Motor neuron (in vitro differentiated cells): ENCODE data around the gene DUOX2. TPM values are rescaled to one million over a fixed set of nuclear protein-coding genes. Genes with fewer than 3 reads are reported as not detected.

Experiments used
- ATAC-seq, 8 experiments: fragments of 200-7000 bp; cut with Tn5 transposase; replicated peaks in 6 of 8; 2 replicates each; pipeline ENCODE4 v1.8.0; 2021; ENCODE audit warnings: mild to moderate bottlenecking in 8 of 8, moderate library complexity in 8 of 8
- H3K27ac ChIP-seq, 2 donors: fragments of 250-450 bp; sonication (Bioruptor Pico); 2 replicates each; pipeline ENCODE4 v1.9.0; 2021; ENCODE audit warnings: antibody characterized with exemption in 2 of 2, mild to moderate bottlenecking in 2 of 2, moderate library complexity in 1 of 2
- H3K4me1 ChIP-seq, 2 donors: fragments of 250-450 bp; sonication (Bioruptor Pico); replicated peaks in 1 of 2; 2 replicates each; pipeline ENCODE4 v1.6.1; 2021; ENCODE audit warnings: antibody characterized with exemption in 2 of 2, mild to moderate bottlenecking in 2 of 2, moderate library complexity in 1 of 2
- H3K4me3 ChIP-seq, 5 donors: fragments of 250-450 bp; sonication (Bioruptor Pico); 2 replicates each; pipeline ENCODE4 v1.9.0; 2021; ENCODE audit warnings: antibody characterized with exemption in 5 of 5, mild to moderate bottlenecking in 5 of 5, moderate library complexity in 4 of 5
- WGBS, 10 experiments: fragments of 450-650 bp; shearing (Covaris generic); methylation state at CpG; one replicate each; pipeline ENCODE4 v1.0.0; 2022; 5-methylcytosine and 5-hydroxymethylcytosine counted together
- in situ Hi-C, 9 experiments: fragments of 400-800 bp; cut with MboI; loops; one replicate each; pipeline ENCODE4 v1.15.0; 2021; ENCODE audit warnings: low sequenced_read_pairs in 9 of 9, low pct_unique_long_range_greater_than_20kb in 2 of 9; ENCODE audit not compliant: unreplicated experiment in 9 of 9
- total RNA-seq, 8 experiments: library from RNA; unstranded; fragments of 300-600 nt; gene quantifications; 2 replicates each; pipeline versions ENCODE4 v1.2.3 to v1.2.4, GENCODE V29; 2022

DUOX2 gene
- total RNA-seq, 8 experiments from 2014 or later: under 0.01 to 1.4 (median 0.49) TPM; not detected in 1

GRCh38 chr15:45148076-45149059 lies 34.4 kb upstream of the DUOX2 start:
- ATAC-seq: no peak
- WGBS, 10 experiments: 71 to 100% (median 93%) methylated on average over 1 to 8 of the region's 12 CpGs; no CpG with 5 or more reads in 3 of the 10 experiments
- in situ Hi-C loops: no loop called here

GRCh38 chr15:45147606-45148005 lies 33.6 kb upstream of the DUOX2 start:
- in situ Hi-C loops: no loop called here
- Histone ChIP-seq H3K27ac (no peak overlapping the region), H3K4me1 (no peaks in the 10 kb centered on the region), H3K4me3 (no peak overlapping the region)
- no peak for ATAC-seq
- WGBS, 10 experiments: 60 to 100% (median 79%) methylated on average over 1 to 5 of the region's 7 CpGs; no CpG with 5 or more reads in 6 of the 10 experiments

More at GRCh38 chr15:45148076-45149059, 34.4 kb upstream of the DUOX2 start:
- Histone ChIP-seq H3K4me3 (no peak overlapping the region), H3K4me1 (no peaks in the 10 kb centered on the region), H3K27ac (no peak overlapping the region)

- H3K27ac ChIP-seq: no peak overlapping the region
- H3K4me3 ChIP-seq: no peak overlapping the region
- 25 to 100% (median 75%) methylated on average over 1 to 4 of the region's 4 CpGs; no CpG with 5 or more reads in 4 of the 10 experiments for WGBS, 10 experiments
- H3K4me1 ChIP-seq: no peaks in the 10 kb centered on the region
- no peak for ATAC-seq
- in situ Hi-C loops: no loop called here
These were observed 32.4 kb upstream of the DUOX2 start for GRCh38 chr15:45146405-45146804.

GRCh38 chr15:45144775-45145174 lies 30.8 kb upstream of the DUOX2 start:
- Histone ChIP-seq H3K4me3 (no peak overlapping the region), H3K27ac (no peak overlapping the region), H3K4me1 (no peaks in the 10 kb centered on the region)
- in situ Hi-C loops: no loop called here
- ATAC-seq: no peak
- 38 to 100% (median 70%) methylated on average over 2 to 7 of the region's 9 CpGs; no CpG with 5 or more reads in 5 of the 10 experiments for WGBS, 10 experiments

- H3K4me3 ChIP-seq: no peak overlapping the region
- in situ Hi-C loops: no loop called here
- no peak overlapping the region for H3K27ac ChIP-seq
- ATAC-seq: no peak
- H3K4me1 ChIP-seq: no peaks in the 10 kb centered on the region
- WGBS, 10 experiments: 30 to 80% (median 69%) methylated on average over 2 to 10 of the region's 11 CpGs; no CpG with 5 or more reads in 5 of the 10 experiments
These were observed 30.0 kb upstream of the DUOX2 start for GRCh38 chr15:45143946-45144345.

- no peak for ATAC-seq
- H3K27ac ChIP-seq: no peak overlapping the region
- WGBS, 10 experiments: 0 to 100% (median 30%) methylated on average over 1 to 4 of the region's 7 CpGs; no CpG with 5 or more reads in 4 of the 10 experiments
- H3K4me3 ChIP-seq: no peak overlapping the region
- in situ Hi-C loops: no loop called here
- no peaks in the 10 kb centered on the region for H3K4me1 ChIP-seq
These were observed 29.1 kb upstream of the DUOX2 start for GRCh38 chr15:45143056-45143455.

GRCh38 chr15:45141386-45141785 lies 27.4 kb upstream of the DUOX2 start:
- H3K4me1 ChIP-seq: no peaks in the 10 kb centered on the region
- 58 to 87% (median 76%) methylated on average over 2 to 4 of the region's 5 CpGs; no CpG with 5 or more reads in 7 of the 10 experiments for WGBS, 10 experiments
- no peak overlapping the region for H3K4me3 ChIP-seq
- H3K27ac ChIP-seq: no peak overlapping the region
- in situ Hi-C loops: no loop called here
- no peak for ATAC-seq

GRCh38 chr15:45140557-45141250 lies 26.7 kb upstream of the DUOX2 start:
- Histone ChIP-seq H3K4me3 (no peak overlapping the region), H3K4me1 (no peaks in the 10 kb centered on the region), H3K27ac (no peak overlapping the region)
- 60 to 100% (median 95%) methylated on average over 1 to 5 of the region's 10 CpGs for WGBS, 10 experiments
- in situ Hi-C loops: no loop called here
- ATAC-seq: peak in 2 of 8 experiments; percentile 70 to 74

- H3K4me3 ChIP-seq: no peak overlapping the region
- in situ Hi-C loops: no loop called here
- H3K27ac ChIP-seq: no peak overlapping the region
- WGBS, 10 experiments: 95 to 100% (median 96%) methylated on average over 3 to 5 of the region's 6 CpGs; no CpG with 5 or more reads in 6 of the 10 experiments
- peaks cover 0 to 4% of the 10 kb centered on the region in 2 donors for H3K4me1 ChIP-seq
- no peak for ATAC-seq
These were observed 25.8 kb upstream of the DUOX2 start for GRCh38 chr15:45139770-45140169.

GRCh38 chr15:45138814-45139765 lies 25.1 kb upstream of the DUOX2 start:
- Histone ChIP-seq H3K4me3 (no peak overlapping the region), H3K4me1 (peaks cover 0 to 4% of the 10 kb centered on the region in 2 donors), H3K27ac (no peak overlapping the region)
- in situ Hi-C loops: no loop called here
- WGBS, 10 experiments: 59 to 76% methylated on average over 3 to 4 of the region's 12 CpGs; no CpG with 5 or more reads in 8 of the 10 experiments
- ATAC-seq: no peak

- H3K4me1 ChIP-seq: peaks cover 0 to 4% of the 10 kb centered on the region in 2 donors
- ATAC-seq: no peak
- in situ Hi-C loops: no loop called here
- 17 to 92% (median 83%) methylated on average over 1 to 7 of the region's 8 CpGs; no CpG with 5 or more reads in 7 of the 10 experiments for WGBS, 10 experiments
- H3K4me3 ChIP-seq: no peak overlapping the region
- H3K27ac ChIP-seq: no peak overlapping the region
These were observed 23.7 kb upstream of the DUOX2 start for GRCh38 chr15:45137703-45138102.

- in situ Hi-C loops: no loop called here
- WGBS, 10 experiments: 29 to 71% methylated on average over 1 to 4 of the region's 10 CpGs; no CpG with 5 or more reads in 8 of the 10 experiments
- Histone ChIP-seq H3K4me3 (no peak overlapping the region), H3K4me1 (peaks cover 0 to 4% of the 10 kb centered on the region in 2 donors), H3K27ac (no peak overlapping the region)
- ATAC-seq: peak in 3 of 8 experiments; percentile 21 to 26 (median 24)
These were observed 22.4 kb upstream of the DUOX2 start for GRCh38 chr15:45136378-45136764.
